HG03521 (cell line): ENCODE measurements around the gene ARID3C.

ENCODE experiments used
- ATAC-seq: cut with Tn5 transposase; IDR thresholded peaks from one replicate; pipeline ENCODE4 v1.9.1; 2021; ENCODE audit warnings: mild to moderate bottlenecking, moderate library complexity; ENCODE audit not compliant: unreplicated experiment

Gene ARID3C

GRCh38 chr9:34600908-34601307 is 28.0 kb downstream of the ARID3C start:
- no peak for ATAC-seq

- no peak for ATAC-seq
Measured at GRCh38 chr9:34599546-34599945, 29.3 kb downstream of the ARID3C start.

GRCh38 chr9:34594177-34594576 is 34.7 kb downstream of the ARID3C start:
- ATAC-seq = no peak

- ATAC-seq = no peak
Measured at GRCh38 chr9:34592895-34593601, 35.8 kb downstream of the ARID3C start.

- no peak for ATAC-seq
Measured at GRCh38 chr9:34591917-34592866, 36.7 kb downstream of the ARID3C start.

- peak; percentile 67 for ATAC-seq
Measured at GRCh38 chr9:34591248-34591916, 37.5 kb downstream of the ARID3C start.

GRCh38 chr9:34590381-34591247 is 38.3 kb downstream of the ARID3C start:
- no peak for ATAC-seq

GRCh38 chr9:34589636-34590380 is 39.1 kb downstream of the ARID3C start, which contains the start of gene CNTFR:
Gene CNTFR, minus strand, starts transcription at chr9:34589724. Its CDS starts 20,743 bp downstream, at chr9:34568981.
- ATAC-seq = no peak

DNA sequence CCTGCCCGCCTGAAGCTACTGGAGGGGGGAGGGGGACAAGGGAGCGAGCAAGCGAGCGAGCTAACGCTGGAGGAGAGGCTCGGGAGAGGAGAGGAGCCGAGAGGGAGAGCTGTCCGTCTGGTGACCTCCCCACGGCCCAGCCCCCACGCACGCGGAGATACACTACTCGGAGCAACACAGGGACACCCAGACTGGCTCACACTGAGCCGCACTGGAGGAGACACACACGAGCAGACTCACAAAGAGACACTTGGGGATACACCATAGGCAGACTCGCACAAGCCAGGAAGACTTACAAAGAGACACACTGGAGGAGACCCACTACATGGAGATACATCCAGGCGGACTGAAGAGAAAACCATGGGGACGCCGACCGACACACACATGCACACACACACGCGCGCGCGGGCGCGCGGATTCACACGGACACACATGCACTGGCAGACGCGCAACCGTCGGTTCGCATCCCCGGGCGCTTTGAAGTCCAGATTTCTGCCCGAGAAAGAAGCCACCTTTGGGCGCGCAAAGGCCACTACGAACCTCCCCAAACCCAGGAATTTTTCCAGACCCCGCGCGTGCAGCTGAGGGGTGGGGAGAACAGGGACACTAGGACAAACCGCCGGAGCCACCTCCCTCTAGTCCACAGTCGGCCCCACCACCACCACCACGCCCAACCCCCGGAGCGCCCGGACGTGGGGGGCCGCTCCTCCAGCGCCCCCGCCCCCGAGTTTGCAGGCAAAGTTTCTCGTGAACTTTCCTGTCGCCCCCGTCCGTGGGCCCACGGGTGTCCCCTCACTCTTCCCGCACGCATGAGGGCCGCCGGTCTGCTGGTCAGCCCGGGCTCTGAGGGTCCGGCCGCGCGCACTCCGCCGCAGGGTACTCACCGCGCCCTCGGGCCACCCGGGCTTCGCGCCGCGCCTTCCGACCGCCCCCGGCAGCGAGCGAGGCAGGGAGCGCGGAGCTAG is 39.9 kb downstream of the ARID3C start:
- no peak for ATAC-seq

DNA sequence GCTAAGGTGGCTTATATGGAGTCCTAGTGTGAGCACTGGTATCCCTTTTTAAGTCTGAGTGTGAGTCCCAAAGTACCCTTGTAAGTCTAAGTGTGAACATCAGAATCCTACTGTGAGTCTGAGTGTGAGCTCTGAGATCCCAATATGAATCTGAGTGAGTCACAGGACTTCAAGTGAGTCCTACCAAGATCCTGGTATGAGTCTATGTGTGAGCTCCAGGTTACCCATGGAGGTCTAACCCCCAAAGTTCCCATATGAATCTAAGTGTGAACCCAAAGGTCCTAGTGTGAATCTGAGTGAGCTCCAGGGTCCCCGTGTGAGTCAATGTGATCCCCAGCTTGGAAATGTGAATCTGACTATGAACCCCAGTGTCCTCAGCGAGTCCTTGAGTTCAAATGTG is 41.6 kb downstream of the ARID3C start:
- ATAC-seq = no peak

DNA sequence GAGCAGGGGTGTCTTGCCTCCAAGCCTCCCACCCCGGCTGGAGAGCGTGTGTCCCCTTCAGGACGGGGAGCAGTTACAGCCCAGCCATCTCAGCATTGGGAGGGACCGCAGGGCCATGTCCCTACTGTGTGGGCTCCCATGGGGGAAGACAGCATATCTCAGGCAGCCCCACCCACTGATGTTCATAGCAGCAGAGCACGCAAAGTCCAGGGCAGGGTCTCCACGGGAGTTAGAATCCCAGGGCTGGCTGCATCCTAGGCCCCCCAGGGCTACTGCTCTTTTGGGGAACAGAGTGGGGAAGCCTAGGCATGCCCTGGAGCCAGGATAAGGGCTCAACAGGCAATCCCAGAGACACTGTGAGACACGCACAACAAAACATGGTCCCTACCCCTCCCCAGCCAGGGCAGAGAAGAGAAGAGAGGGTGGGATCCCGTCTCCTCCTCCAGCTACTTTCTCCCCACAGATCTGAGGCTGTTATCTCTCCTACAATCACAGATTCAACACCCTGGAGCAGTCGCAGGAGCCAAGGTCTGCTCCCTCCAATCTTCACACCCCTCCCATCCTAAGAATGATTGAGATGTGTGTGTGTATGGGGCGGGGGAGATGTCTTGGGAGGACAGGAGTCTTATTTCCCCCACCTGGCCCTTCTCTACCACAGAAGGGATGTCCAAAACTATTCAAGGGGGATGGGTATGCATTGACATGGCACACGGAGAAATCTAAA is 42.8 kb downstream of the ARID3C start:
- no peak for ATAC-seq

- ATAC-seq = no peak
Measured at GRCh38 chr9:34584970-34585369, 43.9 kb downstream of the ARID3C start.

DNA sequence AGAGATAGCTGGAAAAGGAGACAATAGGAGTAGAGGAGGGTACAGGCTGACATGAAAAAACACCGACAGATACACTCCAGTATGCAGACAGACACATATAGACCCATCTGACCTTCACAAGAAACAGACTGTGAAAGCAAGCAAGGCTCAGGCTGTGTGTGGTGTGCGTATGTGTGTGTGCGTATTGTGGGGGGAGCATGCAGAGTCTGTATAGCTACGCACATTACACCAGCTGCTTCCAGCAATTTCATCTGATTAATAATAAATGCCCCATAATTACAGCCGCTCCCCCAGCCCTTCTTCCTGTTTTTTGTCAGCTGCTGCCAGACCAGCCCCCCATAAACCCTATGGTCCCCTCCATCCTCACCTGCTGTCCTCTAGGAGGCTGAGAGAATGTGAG is 46.1 kb downstream of the ARID3C start:
- no peak for ATAC-seq

GRCh38 chr9:34581318-34581717 is 47.5 kb downstream of the ARID3C start:
- ATAC-seq = no peak

GRCh38 chr9:34580358-34580757 is 48.5 kb downstream of the ARID3C start:
- ATAC-seq = no peak

DNA sequence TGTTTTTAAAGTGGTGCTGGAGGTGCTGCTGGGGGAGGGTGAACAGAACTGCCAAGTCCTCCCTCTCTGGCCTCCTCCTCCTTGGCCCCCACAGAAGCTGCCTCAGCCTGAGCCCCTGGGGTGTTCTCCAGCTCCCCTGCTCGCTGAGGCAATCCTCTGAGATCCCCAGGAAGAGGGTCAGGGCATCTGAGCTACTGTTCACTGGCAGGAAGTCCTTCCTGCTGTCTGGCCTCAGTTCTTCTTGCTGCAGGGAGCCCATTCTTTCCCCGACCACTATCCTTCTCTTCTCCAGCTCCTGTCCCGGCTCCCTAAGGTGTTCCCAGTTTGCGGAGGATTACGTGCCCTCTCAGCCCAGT is 49.1 kb downstream of the ARID3C start:
- no peak for ATAC-seq

DNA sequence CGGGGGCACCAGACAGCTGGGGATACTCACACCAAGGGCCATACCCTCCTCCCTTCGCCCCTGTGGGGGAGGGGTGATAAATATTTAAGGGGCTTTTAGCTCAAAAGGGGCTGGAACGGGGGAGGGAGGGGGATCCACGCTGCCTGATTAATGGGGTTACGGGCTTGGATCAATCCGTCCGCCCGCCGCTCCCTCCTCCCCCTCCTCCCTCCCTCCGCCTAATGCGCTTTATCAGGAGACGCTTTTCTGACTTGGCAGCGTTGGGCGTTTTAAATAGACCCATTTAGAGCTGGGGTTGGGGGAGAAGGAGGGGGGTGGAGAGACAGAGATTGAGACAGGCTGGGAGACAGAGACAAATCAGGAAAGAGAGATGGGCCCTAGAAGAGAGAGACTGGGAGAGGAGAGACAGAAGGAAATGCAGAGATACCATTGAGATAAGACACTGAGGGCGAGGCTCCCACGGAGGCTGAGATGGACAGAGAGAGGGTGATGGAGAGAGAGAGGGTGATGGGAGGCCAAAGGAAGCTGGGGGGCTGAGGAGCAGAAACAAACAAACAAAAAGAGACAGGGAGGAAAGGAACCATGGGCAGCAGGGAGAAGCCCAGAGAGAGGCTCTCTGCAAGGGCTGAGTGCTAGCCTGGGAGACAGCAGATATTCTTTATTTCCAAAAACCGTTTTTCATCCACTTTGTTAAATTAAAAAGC is 49.6 kb downstream of the ARID3C start:
- no peak for ATAC-seq
